SH-SY5Y (cell line): Measurements from ENCODE around the gene POM121L12.

Experiments used
- GATA2 ChIP-seq: IDR thresholded peaks from 2 replicates; pipeline ENCODE4 v1.6.1; 2011; ENCODE audit warnings: mild to moderate bottlenecking, low read depth, low read length
- GATA3 ChIP-seq: IDR thresholded peaks from 2 replicates; pipeline ENCODE4 v1.6.1; 2011; ENCODE audit warnings: low read depth, mild to moderate bottlenecking, low read length, moderate library complexity

- TF ChIP-seq GATA2 (no peak), GATA3 (no peak)
These were observed 21.5 kb upstream of the POM121L12 start for GRCh38 chr7:53013925-53014324.
